ENCODE results near the gene CTTNBP2.

Gene CTTNBP2

GRCh38 chr7:117750612-117751563, 122.4 kb downstream of the CTTNBP2 start:
- Histone ChIP-seq H3K4me3 (ENCODE audit: low read length) (no peak overlapping the region), H3K9ac (ENCODE audit: low read length) (no peak overlapping the region), H3K36me3 (ENCODE audit: control insufficient read depth, insufficient read depth, low read length) (no peaks in the 10 kb centered on the region), H3K4me1 (ENCODE audit: control insufficient read depth, insufficient read depth, low read length) (no peaks in the 10 kb centered on the region), H3K27ac (ENCODE audit: low read depth, low read length) (no peak overlapping the region), H3K27me3 (ENCODE audit: control insufficient read depth, insufficient read depth, low read length) (no peaks in the 10 kb centered on the region)

- Histone ChIP-seq H3K27ac (ENCODE audit: low read depth, low read length) (no peak overlapping the region), H3K4me1 (ENCODE audit: control insufficient read depth, insufficient read depth, low read length) (no peaks in the 10 kb centered on the region), H3K9ac (ENCODE audit: low read length) (no peak overlapping the region), H3K27me3 (ENCODE audit: control insufficient read depth, insufficient read depth, low read length) (no peaks in the 10 kb centered on the region), H3K4me3 (ENCODE audit: low read length) (no peak overlapping the region), H3K36me3 (ENCODE audit: control insufficient read depth, insufficient read depth, low read length) (no peaks in the 10 kb centered on the region)
Observed at GRCh38 chr7:117741962-117742361, 131.3 kb downstream of the CTTNBP2 start.

DNA sequence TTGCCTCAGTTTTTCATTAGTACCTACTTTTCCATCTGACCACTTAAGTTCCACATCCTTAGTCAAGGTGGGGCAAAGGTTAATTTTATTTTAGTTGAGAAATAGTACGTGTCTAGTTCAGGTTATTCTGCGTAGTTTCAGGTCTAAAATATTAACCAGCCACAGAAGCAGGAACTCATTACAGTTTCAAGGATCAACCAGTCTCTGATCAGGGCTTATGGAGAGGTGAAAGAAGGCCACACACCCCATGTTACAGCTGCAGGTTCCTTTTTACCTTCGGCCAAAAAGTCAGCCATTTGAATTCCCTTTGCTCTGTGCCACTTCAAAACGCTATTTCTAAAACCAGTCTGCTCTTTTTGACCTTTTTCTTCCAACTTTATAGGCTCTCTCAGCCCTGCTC, 134.2 kb downstream of the CTTNBP2 start:
- Histone ChIP-seq H3K9ac (ENCODE audit: low read length) (no peak overlapping the region), H3K27me3 (ENCODE audit: control insufficient read depth, insufficient read depth, low read length) (no peaks in the 10 kb centered on the region), H3K36me3 (ENCODE audit: control insufficient read depth, insufficient read depth, low read length) (no peaks in the 10 kb centered on the region), H3K27ac (ENCODE audit: low read depth, low read length) (no peak overlapping the region), H3K4me3 (ENCODE audit: low read length) (no peak overlapping the region), H3K4me1 (ENCODE audit: control insufficient read depth, insufficient read depth, low read length) (no peaks in the 10 kb centered on the region)

- no peak overlapping the region for H3K9ac ChIP-seq (ENCODE audit: low read length)
- H3K27ac ChIP-seq (ENCODE audit: low read depth, low read length), result no peak overlapping the region
- no peak overlapping the region for H3K4me3 ChIP-seq (ENCODE audit: low read length)
- H3K27me3 ChIP-seq (ENCODE audit: control insufficient read depth, insufficient read depth, low read length), result no peaks in the 10 kb centered on the region
- H3K36me3 ChIP-seq (ENCODE audit: control insufficient read depth, insufficient read depth, low read length), result no peaks in the 10 kb centered on the region
- no peaks in the 10 kb centered on the region for H3K4me1 ChIP-seq (ENCODE audit: control insufficient read depth, insufficient read depth, low read length)
Observed at GRCh38 chr7:117737926-117738325, 135.3 kb downstream of the CTTNBP2 start.

DNA sequence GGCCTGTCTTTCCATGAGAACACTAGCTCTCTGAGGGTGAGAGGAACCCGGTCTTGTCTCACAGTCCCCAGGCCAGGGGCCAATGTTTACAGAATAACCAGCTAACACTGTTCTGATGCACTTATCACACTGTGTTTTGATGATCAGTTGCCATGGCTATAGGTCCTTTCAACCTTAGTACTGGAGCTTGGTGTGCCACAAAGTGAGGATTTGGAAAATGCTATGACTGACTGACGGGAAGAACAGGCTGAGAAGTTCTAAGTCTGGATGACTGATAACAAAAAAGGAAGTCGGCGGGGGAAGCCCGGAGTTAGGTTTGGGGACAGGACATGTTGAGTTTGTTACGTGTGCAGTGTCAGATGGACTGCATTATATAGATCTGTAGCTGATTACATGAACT, 141.8 kb downstream of the CTTNBP2 start:
- Histone ChIP-seq H3K36me3 (ENCODE audit: control insufficient read depth, insufficient read depth, low read length) (peaks cover 3% of the 10 kb centered on the region), H3K27ac (ENCODE audit: low read depth, low read length) (no peak overlapping the region), H3K4me3 (ENCODE audit: low read length) (no peak overlapping the region), H3K27me3 (ENCODE audit: control insufficient read depth, insufficient read depth, low read length) (no peaks in the 10 kb centered on the region), H3K4me1 (ENCODE audit: control insufficient read depth, insufficient read depth, low read length) (no peaks in the 10 kb centered on the region), H3K9ac (ENCODE audit: low read length) (no peak overlapping the region)

GRCh38 chr7:117730390-117730789, 142.9 kb downstream of the CTTNBP2 start:
- no peak overlapping the region for H3K27ac ChIP-seq (ENCODE audit: low read depth, low read length)
- no peaks in the 10 kb centered on the region for H3K4me1 ChIP-seq (ENCODE audit: control insufficient read depth, insufficient read depth, low read length)
- H3K9ac ChIP-seq (ENCODE audit: low read length), result no peak overlapping the region
- no peaks in the 10 kb centered on the region for H3K27me3 ChIP-seq (ENCODE audit: control insufficient read depth, insufficient read depth, low read length)
- H3K4me3 ChIP-seq (ENCODE audit: low read length), result no peak overlapping the region
- H3K36me3 ChIP-seq (ENCODE audit: control insufficient read depth, insufficient read depth, low read length), result peaks cover 3% of the 10 kb centered on the region

GRCh38 chr7:117728890-117729624, 144.2 kb downstream of the CTTNBP2 start:
- Histone ChIP-seq H3K9ac (ENCODE audit: low read length) (no peak overlapping the region), H3K36me3 (ENCODE audit: control insufficient read depth, insufficient read depth, low read length) (peaks cover 3% of the 10 kb centered on the region), H3K4me3 (ENCODE audit: low read length) (no peak overlapping the region), H3K27ac (ENCODE audit: low read depth, low read length) (no peak overlapping the region), H3K27me3 (ENCODE audit: control insufficient read depth, insufficient read depth, low read length) (no peaks in the 10 kb centered on the region), H3K4me1 (ENCODE audit: control insufficient read depth, insufficient read depth, low read length) (no peaks in the 10 kb centered on the region)

DNA sequence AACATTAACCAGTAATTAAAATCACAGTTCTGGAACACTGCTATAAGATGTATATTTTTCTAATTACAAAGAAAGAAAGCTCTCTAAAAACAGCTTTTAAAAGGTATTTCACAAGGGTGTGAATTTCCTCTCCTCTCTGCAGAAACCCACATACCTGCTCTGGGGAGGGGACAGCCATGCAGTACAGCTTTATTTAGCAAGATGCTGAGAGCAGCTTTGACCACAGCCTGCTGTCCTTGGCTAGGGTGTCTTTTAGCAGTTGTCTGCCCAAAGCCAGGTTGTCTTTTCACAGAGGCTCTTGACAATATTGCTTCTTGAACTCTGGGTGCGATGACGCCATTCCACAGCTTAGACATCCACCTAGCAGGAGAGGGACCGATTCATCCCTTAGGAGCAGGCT, 148.3 kb downstream of the CTTNBP2 start:
- H3K36me3 ChIP-seq (ENCODE audit: control insufficient read depth, insufficient read depth, low read length), result peaks cover 3% of the 10 kb centered on the region
- no peaks in the 10 kb centered on the region for H3K27me3 ChIP-seq (ENCODE audit: control insufficient read depth, insufficient read depth, low read length)
- no peak overlapping the region for H3K9ac ChIP-seq (ENCODE audit: low read length)
- no peak overlapping the region for H3K27ac ChIP-seq (ENCODE audit: low read depth, low read length)
- H3K4me3 ChIP-seq (ENCODE audit: low read length), result no peak overlapping the region
- no peaks in the 10 kb centered on the region for H3K4me1 ChIP-seq (ENCODE audit: control insufficient read depth, insufficient read depth, low read length)

- Histone ChIP-seq H3K4me3 (ENCODE audit: low read length) (no peak overlapping the region), H3K9ac (ENCODE audit: low read length) (no peak overlapping the region), H3K27ac (ENCODE audit: low read depth, low read length) (no peak overlapping the region), H3K36me3 (ENCODE audit: control insufficient read depth, insufficient read depth, low read length) (no peaks in the 10 kb centered on the region), H3K27me3 (ENCODE audit: control insufficient read depth, insufficient read depth, low read length) (no peaks in the 10 kb centered on the region), H3K4me1 (ENCODE audit: control insufficient read depth, insufficient read depth, low read length) (no peaks in the 10 kb centered on the region)
Observed at GRCh38 chr7:117719377-117719776, 153.9 kb downstream of the CTTNBP2 start.

DNA sequence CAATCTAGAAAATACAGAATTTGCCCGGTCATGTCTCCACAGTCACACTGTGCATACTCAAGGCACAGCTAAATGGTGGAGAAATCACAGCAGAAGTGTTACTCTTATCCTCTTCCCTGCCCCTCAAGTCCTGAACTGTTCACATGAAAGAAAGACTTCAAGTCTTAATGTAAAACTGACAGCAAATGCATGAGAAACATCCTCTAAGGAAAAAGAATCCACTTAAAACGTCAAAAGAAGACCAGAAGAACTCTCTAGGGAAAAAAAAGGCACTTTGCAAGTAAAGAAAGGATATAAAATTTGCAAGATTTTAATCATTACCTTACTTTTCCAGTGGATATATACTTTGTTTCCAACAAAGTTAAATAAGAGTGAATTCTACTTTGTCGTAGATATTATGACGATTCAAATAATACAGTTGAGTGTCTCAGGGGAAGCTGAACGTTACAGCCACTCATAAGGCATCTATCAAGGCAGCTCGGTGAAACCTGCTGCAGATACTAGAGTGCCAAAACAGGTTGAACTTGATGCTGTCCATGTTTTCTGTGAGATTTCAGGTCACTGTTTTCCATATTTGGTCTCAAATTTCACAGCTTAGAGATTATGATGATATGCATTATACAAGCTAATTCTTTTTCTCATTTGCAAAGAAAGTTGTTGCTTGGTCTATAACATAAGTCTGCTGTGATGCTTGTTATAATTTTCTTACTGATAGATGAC, 155.0 kb downstream of the CTTNBP2 start:
- no peaks in the 10 kb centered on the region for H3K36me3 ChIP-seq (ENCODE audit: control insufficient read depth, insufficient read depth, low read length)
- H3K27me3 ChIP-seq (ENCODE audit: control insufficient read depth, insufficient read depth, low read length), result no peaks in the 10 kb centered on the region
- H3K27ac ChIP-seq (ENCODE audit: low read depth, low read length), result no peak overlapping the region
- H3K9ac ChIP-seq (ENCODE audit: low read length), result no peak overlapping the region
- H3K4me1 ChIP-seq (ENCODE audit: control insufficient read depth, insufficient read depth, low read length), result no peaks in the 10 kb centered on the region
- H3K4me3 ChIP-seq (ENCODE audit: low read length), result no peak overlapping the region

- Histone ChIP-seq H3K9ac (ENCODE audit: low read length) (no peak overlapping the region), H3K27me3 (ENCODE audit: control insufficient read depth, insufficient read depth, low read length) (no peaks in the 10 kb centered on the region), H3K4me3 (ENCODE audit: low read length) (no peak overlapping the region), H3K4me1 (ENCODE audit: control insufficient read depth, insufficient read depth, low read length) (no peaks in the 10 kb centered on the region), H3K27ac (ENCODE audit: low read depth, low read length) (no peak overlapping the region), H3K36me3 (ENCODE audit: control insufficient read depth, insufficient read depth, low read length) (no peaks in the 10 kb centered on the region)
Observed at GRCh38 chr7:117717357-117717756, 155.9 kb downstream of the CTTNBP2 start.

- Histone ChIP-seq H3K4me1 (ENCODE audit: control insufficient read depth, insufficient read depth, low read length) (no peaks in the 10 kb centered on the region), H3K27me3 (ENCODE audit: control insufficient read depth, insufficient read depth, low read length) (no peaks in the 10 kb centered on the region), H3K36me3 (ENCODE audit: control insufficient read depth, insufficient read depth, low read length) (no peaks in the 10 kb centered on the region), H3K9ac (ENCODE audit: low read length) (no peak overlapping the region), H3K27ac (ENCODE audit: low read depth, low read length) (no peak overlapping the region), H3K4me3 (ENCODE audit: low read length) (no peak overlapping the region)
Observed at GRCh38 chr7:117716707-117717299, 156.4 kb downstream of the CTTNBP2 start.
